Measurements from ENCODE around the gene TAC1. TPM values are rescaled to one million over a fixed set of nuclear protein-coding genes. Genes with fewer than 3 reads are reported as not detected.

The TAC1 gene
- total RNA-seq, 1 donor from 2014 or later: 0.84 TPM

DNA sequence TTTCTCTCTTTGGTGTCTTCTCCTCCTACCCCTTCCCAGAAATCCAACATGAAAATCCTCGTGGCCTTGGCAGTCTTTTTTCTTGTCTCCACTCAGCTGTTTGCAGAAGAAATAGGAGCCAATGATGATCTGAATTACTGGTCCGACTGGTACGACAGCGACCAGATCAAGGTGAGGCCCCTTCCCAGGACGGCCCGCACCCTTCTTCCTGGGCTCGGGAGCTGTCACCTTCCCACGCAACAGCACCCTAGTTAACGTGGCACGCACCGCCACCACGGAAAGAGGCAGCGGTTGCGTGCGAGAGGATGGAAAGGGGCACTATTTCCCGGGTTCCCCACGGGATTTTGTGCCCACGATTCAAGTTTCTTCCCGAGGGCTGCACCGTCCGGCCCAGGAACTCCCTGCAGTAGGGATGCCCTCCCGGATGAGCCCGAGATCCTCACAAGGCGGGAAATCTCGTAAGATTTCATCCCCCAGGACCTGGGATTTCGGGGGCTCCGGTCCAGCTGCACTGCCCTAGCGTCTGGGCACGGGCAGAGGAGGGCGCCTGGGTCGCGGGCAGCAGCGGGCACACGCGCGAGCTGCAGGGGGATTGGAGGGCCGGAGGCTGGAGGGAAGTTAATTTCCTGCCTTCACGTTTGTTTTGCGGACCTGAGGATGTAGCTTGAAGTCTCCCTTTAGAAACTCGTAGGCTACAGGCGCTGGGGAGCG lies 834 bp downstream of the TAC1 start:
- H3K9me3 Mint-ChIP-seq: no peaks in the 10 kb centered on the region
- H3K27ac Mint-ChIP-seq: no peak overlapping the region
- Histone ChIP-seq H3K4me1 (peaks cover 16% of the 10 kb centered on the region), H3K27me3 (peaks cover 100% of the 10 kb centered on the region), H3K9ac (no peak overlapping the region), H3K36me3 (no peaks in the 10 kb centered on the region), H3K4me2 (peak overlapping the region; percentile 96), H3K79me2 (ENCODE audit: low read depth) (no peaks in the 10 kb centered on the region), H2AFZ (replicated peaks) (peak overlapping the region; percentile 90), H3K4me3 (peak overlapping the region; percentile 52), H3K27ac (no peak overlapping the region), H4K20me1 (ENCODE audit: low read depth) (no peaks in the 10 kb centered on the region), H3F3A (ENCODE audit: low read depth) (peaks cover 12% of the 10 kb centered on the region), H3K9me3 (ENCODE audit: low read depth) (no peaks in the 10 kb centered on the region)
- peaks cover 49% of the 10 kb centered on the region for H3K27me3 Mint-ChIP-seq (ENCODE audit: insufficient read depth, low read depth)
- H3K4me1 Mint-ChIP-seq: peaks cover 21% of the 10 kb centered on the region
- DNase-seq (ENCODE audit: low spot score): peak; percentile 45
- H3K36me3 Mint-ChIP-seq: no peaks in the 10 kb centered on the region
- peak; percentile 82 for TF ChIP-seq EZH2 (IDR thresholded peaks at IDR 0.05)
- TF ChIP-seq EZH2phosphoT487 (IDR thresholded peaks at IDR 0.05): peak; percentile 14
- no peak for TF ChIP-seq CTCF (IDR thresholded peaks at IDR 0.05)
- H3K4me3 Mint-ChIP-seq: peak overlapping the region; percentile 85

DNA sequence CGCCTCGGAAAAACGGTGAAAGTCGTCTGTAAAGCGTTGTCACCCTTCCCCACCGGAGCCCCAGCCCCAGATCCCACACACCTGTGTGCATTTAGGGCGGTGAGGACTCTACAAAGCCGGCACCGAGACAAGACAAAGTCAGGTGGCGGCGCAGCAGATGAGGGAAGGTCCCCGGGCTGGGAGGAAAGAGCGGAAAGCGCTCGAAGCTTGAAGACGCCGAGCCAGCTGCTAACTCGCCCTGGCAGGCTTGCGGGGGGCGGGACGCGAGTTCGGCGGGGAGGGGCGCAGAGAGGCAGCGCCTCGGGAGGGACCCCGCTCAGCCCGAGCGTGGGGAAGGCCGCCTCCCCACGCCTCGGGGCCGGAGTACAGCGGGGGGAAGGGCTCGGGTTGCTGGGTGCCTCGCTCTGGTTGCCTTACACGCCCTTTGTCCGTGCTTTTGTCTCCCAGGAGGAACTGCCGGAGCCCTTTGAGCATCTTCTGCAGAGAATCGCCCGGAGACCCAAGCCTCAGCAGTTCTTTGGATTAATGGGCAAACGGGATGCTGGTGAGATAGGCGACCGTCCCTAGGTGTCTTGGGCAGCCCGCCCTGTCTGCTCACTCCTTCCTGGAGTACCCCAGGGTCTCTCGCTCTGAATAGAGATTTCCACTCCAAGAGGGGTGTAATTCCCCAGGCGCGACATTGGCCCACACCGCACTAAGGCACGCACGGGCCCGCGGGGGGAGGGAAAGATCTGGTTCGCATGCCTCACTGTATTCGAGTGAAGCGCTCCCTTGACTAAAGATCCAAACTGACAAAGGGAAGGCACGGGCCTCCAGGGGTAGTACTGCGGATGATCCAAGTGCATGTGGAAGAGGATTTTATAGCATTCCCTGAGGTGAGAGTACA lies 1.6 kb downstream of the TAC1 start:
- H3K27me3 Mint-ChIP-seq (ENCODE audit: insufficient read depth, low read depth): peaks cover 49% of the 10 kb centered on the region
- TF ChIP-seq EZH2phosphoT487 (IDR thresholded peaks at IDR 0.05): peak; percentile 40
- no peak for TF ChIP-seq CTCF (IDR thresholded peaks at IDR 0.05)
- peak; percentile 88 for TF ChIP-seq EZH2 (IDR thresholded peaks at IDR 0.05)

DNA sequence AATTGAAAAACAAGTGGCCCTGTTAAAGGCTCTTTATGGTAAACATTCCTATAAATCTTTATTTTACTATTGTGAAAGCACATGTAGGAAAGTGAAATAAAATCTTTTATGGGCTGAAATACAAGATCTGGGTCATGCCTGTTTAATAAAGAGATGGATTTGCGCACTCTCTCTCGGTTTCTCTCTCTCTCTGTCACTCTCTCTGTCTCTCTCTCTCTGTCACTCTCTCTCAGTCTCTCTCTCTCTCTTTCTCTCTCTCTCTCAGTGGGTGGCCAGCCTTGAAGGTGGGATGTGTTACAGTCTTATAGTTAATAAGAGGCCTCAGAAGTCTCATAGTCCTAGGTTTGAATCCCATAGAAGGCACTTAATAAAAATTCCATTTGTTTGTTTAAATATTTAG lies 2.4 kb downstream of the TAC1 start:
- H3K4me3 Mint-ChIP-seq: peak overlapping the region; percentile 85
- H3K4me1 Mint-ChIP-seq: peaks cover 21% of the 10 kb centered on the region
- no peaks in the 10 kb centered on the region for H3K36me3 Mint-ChIP-seq
- H2AFZ ChIP-seq (replicated peaks): no peak overlapping the region
- H3K4me2 ChIP-seq: peak overlapping the region; percentile 96
- H3K27ac ChIP-seq: no peak overlapping the region
- H3K4me3 ChIP-seq: peak overlapping the region; percentile 52
- no peaks in the 10 kb centered on the region for H3K9me3 Mint-ChIP-seq
- H3K9me3 ChIP-seq (ENCODE audit: low read depth): no peaks in the 10 kb centered on the region
- H3K9ac ChIP-seq: no peak overlapping the region
- no peak for DNase-seq (ENCODE audit: low spot score)
- peaks cover 49% of the 10 kb centered on the region for H3K27me3 Mint-ChIP-seq (ENCODE audit: insufficient read depth, low read depth)
- H3K27me3 ChIP-seq: peaks cover 93% of the 10 kb centered on the region
- H4K20me1 ChIP-seq (ENCODE audit: low read depth): no peaks in the 10 kb centered on the region
- H3K36me3 ChIP-seq: no peaks in the 10 kb centered on the region
- H3F3A ChIP-seq (ENCODE audit: low read depth): peaks cover 12% of the 10 kb centered on the region
- H3K4me1 ChIP-seq: peaks cover 16% of the 10 kb centered on the region
- H3K79me2 ChIP-seq (ENCODE audit: low read depth): no peaks in the 10 kb centered on the region
- no peak for TF ChIP-seq EZH2 (IDR thresholded peaks at IDR 0.05)
- TF ChIP-seq EZH2phosphoT487 (IDR thresholded peaks at IDR 0.05): no peak
- no peak for TF ChIP-seq CTCF (IDR thresholded peaks at IDR 0.05)
- H3K27ac Mint-ChIP-seq: no peak overlapping the region

More for the DNA sequence above, 1.6 kb downstream of the TAC1 start:
- Mint-ChIP-seq H3K36me3 (no peaks in the 10 kb centered on the region), H3K9me3 (no peaks in the 10 kb centered on the region), H3K4me1 (peaks cover 21% of the 10 kb centered on the region), H3K27ac (no peak overlapping the region), H3K4me3 (peak overlapping the region; percentile 85)
- H3K4me3 ChIP-seq: peak overlapping the region; percentile 52
- H3K4me1 ChIP-seq: peaks cover 16% of the 10 kb centered on the region
- peak; percentile 76 for DNase-seq (ENCODE audit: low spot score)
- no peaks in the 10 kb centered on the region for H3K9me3 ChIP-seq (ENCODE audit: low read depth)
- H3K27me3 ChIP-seq: peaks cover 98% of the 10 kb centered on the region
- H2AFZ ChIP-seq (replicated peaks): peak overlapping the region; percentile 90
- no peak overlapping the region for H3K9ac ChIP-seq
- H3F3A ChIP-seq (ENCODE audit: low read depth): peaks cover 12% of the 10 kb centered on the region
- H4K20me1 ChIP-seq (ENCODE audit: low read depth): no peaks in the 10 kb centered on the region
- H3K4me2 ChIP-seq: peak overlapping the region; percentile 96
- H3K27ac ChIP-seq: no peak overlapping the region
- no peaks in the 10 kb centered on the region for H3K36me3 ChIP-seq
- no peaks in the 10 kb centered on the region for H3K79me2 ChIP-seq (ENCODE audit: low read depth)

All from neural progenitor cell (in vitro differentiated cells).